Heart left ventricle (tissue), 13 donors: Measurements from ENCODE around the gene EVC.

Experiments used
- CTCF ChIP-seq, 12 donors: fragments of 200-600 bp; sonication (generic) in 4 of 12; IDR thresholded peaks; one replicate each; pipeline versions ENCODE4 v1.5.0 to v1.8.0; 2018 to 2022; ENCODE audit warnings: antibody characterized with exemption in 12 of 12, mild to moderate bottlenecking in 5 of 12
- POLR2A ChIP-seq, 2 donors: fragments of 450-650 bp; IDR thresholded peaks; one replicate each; pipeline ENCODE4 v1.6.1; 2017; ENCODE audit warnings: antibody characterized with exemption in 2 of 2, mild to moderate bottlenecking in 2 of 2, moderate library complexity in 2 of 2
- donor health status: ischemic (EF 13 %, LVEDD 7.1; RV severe dilation, severe dysfunction).
- donor health status: DM: no; HTN: yes; CAD: no.
- donor health status: DM: no; HTN: no; CAD: no.
- donor health status: ischemic (EF 25% LVEDD 6.9; RV normal size, moderate dysfunction).
- donor health status: ischemic (EF 25% LVEDD 5.7; RV mildly dilated, moderate dysfunction).
- donor health status: ischemic (EF 35%, LVEDD 5.7; RV mildly dilated, moderate dysfunction).
- donor health status: nonischemic (EF 11% LVEDD 7.7; RV severe dilation, severe dysfunction).
- donor health status: DM: yes; HTN: yes; CAD: no.
- donor health status: PGD.
- donor health status: ischemic (EF 29% LVEDD 5.4; RV normal size, mild dysfunction).
- donor health status: nonischemic (EF 23%, LVEDD 6.1; RV moderate dilation, normal function).

- no peak for TF ChIP-seq CTCF (IDR thresholded peaks at IDR 0.05)
- TF ChIP-seq POLR2A (IDR thresholded peaks at IDR 0.05): no peak
Observed at GRCh38 chr4:5804656-5805055, 93.7 kb downstream of the EVC start.
